SK-N-SH treated with all-trans-retinoic acid at 6 μM for 48 hours (cell line): Measurements from ENCODE around the gene TTC28.

ENCODE experiments used
- ARNTL ChIP-seq: fragments of 450-650 bp; formaldehyde crosslinking; IDR thresholded peaks from 2 replicates; pipeline ENCODE4 v1.5.0; 2020; ENCODE audit warnings: low read depth, mild to moderate bottlenecking, moderate library complexity, borderline replicate concordance
- GLIS3 ChIP-seq: fragments of 250-450 bp; sonication (Bioruptor Pico); IDR thresholded peaks from 2 replicates; pipeline ENCODE4 v1.5.0; 2020; ENCODE audit warnings: mild to moderate bottlenecking, moderate library complexity
- RARB ChIP-seq: fragments of 250-450 bp; sonication (Bioruptor Pico); IDR thresholded peaks from 2 replicates; pipeline ENCODE4 v1.8.0; 2021; ENCODE audit warnings: mild to moderate bottlenecking, moderate library complexity
- SNAI2 ChIP-seq: fragments of 250-450 bp; sonication (Bioruptor Pico); IDR thresholded peaks from 2 replicates; pipeline ENCODE4 v1.5.0; 2020; ENCODE audit warnings: mild to moderate bottlenecking, moderate library complexity
- TCF4 ChIP-seq: fragments of 250-450 bp; sonication (Bioruptor Pico); IDR thresholded peaks from 2 replicates; pipeline ENCODE4 v1.8.0; 2021; ENCODE audit warnings: mild to moderate bottlenecking, moderate library complexity, borderline replicate concordance
- ZC3H10 ChIP-seq: fragments of 250-450 bp; sonication (Bioruptor Pico); IDR thresholded peaks from 2 replicates; pipeline ENCODE4 v1.5.1; 2021; ENCODE audit warnings: mild to moderate bottlenecking, moderate library complexity
- ZNF565 ChIP-seq: fragments of 450-650 bp; formaldehyde crosslinking; conservative IDR thresholded peaks from 2 replicates; pipeline ENCODE4 v1.5.0; 2020; ENCODE audit warnings: low read depth, mild to moderate bottlenecking, moderate library complexity
- ZNF70 ChIP-seq: fragments of 450-650 bp; formaldehyde crosslinking; IDR thresholded peaks from 2 replicates; pipeline ENCODE4 v1.5.0; 2020; ENCODE audit warnings: mild to moderate bottlenecking, moderate library complexity
- TF ChIP-seq, protein P1 (sequence below): fragments of 250-450 bp; sonication (Bioruptor Pico); IDR thresholded peaks from 2 replicates; pipeline ENCODE4 v1.5.1; 2020; ENCODE audit warnings: low read depth, mild to moderate bottlenecking, moderate library complexity
- TF ChIP-seq, protein P2 (sequence below): fragments of 250-450 bp; sonication (Bioruptor Pico); IDR thresholded peaks from 2 replicates; pipeline ENCODE4 v1.5.0; 2020; ENCODE audit warnings: mild to moderate bottlenecking, moderate library complexity

DNA sequence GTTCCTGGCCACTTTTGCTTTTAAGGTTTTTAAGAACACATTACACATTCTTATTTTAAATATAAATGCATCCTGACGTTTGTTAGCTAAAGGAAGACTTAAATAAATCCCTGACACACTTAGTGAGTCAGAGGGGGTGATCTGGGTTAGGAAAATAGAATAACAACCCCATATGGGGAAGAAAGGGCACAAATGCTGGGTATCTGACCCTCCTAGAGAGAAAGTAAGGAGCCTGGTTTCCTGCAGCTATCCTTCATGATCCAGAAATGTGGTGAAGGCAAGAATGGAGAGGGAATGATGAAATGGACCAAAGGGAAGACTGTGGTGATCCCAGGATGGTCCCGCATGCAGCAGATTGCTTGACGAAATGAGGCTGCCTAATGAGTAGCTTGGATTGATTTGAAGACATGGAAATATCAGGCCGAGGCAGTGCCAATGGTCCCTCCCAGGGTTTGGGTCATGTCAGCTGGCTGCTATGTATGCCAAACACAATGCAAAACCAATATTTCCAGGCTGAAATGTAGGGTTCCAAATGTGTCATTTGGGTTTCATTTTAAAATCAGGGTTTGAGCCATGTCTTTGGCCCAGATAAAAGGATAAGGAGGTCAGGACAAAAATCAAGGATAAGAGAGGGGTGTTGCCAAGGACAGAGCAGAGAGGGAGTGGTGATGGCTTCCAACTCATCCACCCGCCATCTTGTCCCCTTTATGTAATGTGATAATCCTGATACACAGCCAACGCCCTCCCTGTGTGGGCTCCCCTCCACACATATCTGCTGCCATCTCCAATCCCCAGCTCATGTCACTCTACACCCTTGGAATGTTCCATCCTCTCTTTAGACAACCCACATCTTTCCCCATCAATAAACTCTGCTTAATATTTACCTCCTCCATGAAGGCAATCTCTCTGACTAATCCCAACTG, 625.5 kb downstream of the TTC28 start:
- TF ChIP-seq ZNF565 (CRISPR knock-in tag): no peak
- TF ChIP-seq TCF4: no peak
- TF ChIP-seq, protein P1, sequence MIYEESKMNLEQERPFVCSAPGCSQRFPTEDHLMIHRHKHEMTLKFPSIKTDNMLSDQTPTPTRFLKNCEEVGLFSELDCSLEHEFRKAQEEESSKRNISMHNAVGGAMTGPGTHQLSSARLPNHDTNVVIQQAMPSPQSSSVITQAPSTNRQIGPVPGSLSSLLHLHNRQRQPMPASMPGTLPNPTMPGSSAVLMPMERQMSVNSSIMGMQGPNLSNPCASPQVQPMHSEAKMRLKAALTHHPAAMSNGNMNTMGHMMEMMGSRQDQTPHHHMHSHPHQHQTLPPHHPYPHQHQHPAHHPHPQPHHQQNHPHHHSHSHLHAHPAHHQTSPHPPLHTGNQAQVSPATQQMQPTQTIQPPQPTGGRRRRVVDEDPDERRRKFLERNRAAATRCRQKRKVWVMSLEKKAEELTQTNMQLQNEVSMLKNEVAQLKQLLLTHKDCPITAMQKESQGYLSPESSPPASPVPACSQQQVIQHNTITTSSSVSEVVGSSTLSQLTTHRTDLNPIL (CRISPR knock-in tag): no peak
- no peak for TF ChIP-seq RARB (CRISPR knock-in tag)
- no peak for TF ChIP-seq GLIS3 (CRISPR knock-in tag)
- TF ChIP-seq, protein P2, sequence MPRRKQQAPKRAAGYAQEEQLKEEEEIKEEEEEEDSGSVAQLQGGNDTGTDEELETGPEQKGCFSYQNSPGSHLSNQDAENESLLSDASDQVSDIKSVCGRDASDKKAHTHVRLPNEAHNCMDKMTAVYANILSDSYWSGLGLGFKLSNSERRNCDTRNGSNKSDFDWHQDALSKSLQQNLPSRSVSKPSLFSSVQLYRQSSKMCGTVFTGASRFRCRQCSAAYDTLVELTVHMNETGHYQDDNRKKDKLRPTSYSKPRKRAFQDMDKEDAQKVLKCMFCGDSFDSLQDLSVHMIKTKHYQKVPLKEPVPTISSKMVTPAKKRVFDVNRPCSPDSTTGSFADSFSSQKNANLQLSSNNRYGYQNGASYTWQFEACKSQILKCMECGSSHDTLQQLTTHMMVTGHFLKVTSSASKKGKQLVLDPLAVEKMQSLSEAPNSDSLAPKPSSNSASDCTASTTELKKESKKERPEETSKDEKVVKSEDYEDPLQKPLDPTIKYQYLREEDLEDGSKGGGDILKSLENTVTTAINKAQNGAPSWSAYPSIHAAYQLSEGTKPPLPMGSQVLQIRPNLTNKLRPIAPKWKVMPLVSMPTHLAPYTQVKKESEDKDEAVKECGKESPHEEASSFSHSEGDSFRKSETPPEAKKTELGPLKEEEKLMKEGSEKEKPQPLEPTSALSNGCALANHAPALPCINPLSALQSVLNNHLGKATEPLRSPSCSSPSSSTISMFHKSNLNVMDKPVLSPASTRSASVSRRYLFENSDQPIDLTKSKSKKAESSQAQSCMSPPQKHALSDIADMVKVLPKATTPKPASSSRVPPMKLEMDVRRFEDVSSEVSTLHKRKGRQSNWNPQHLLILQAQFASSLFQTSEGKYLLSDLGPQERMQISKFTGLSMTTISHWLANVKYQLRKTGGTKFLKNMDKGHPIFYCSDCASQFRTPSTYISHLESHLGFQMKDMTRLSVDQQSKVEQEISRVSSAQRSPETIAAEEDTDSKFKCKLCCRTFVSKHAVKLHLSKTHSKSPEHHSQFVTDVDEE (CRISPR knock-in tag): no peak
- no peak for TF ChIP-seq SNAI2 (CRISPR knock-in tag)
- TF ChIP-seq ZNF70 (CRISPR knock-in tag): no peak
- TF ChIP-seq ZC3H10 (CRISPR knock-in tag): no peak
- no peak for TF ChIP-seq ARNTL (CRISPR knock-in tag)
